Kidney (tissue), 14 donors: ENCODE results near the gene SYDE2. TPM values are rescaled to one million over a fixed set of nuclear protein-coding genes. Genes with fewer than 3 reads are reported as not detected.

ENCODE experiments used
- DNase-seq, 5 donors: peaks; one replicate each; pipeline ENCODE4 v3.0.0-alpha.2; 2013 to 2020
- FAIRE-seq: peaks from 2 replicates; lab custom pipeline; 2012; peaks lifted over from hg19 to GRCh38; lab: Jason Lieb, UNC
- H3K27ac ChIP-seq, 2 donors: one replicate each; pipeline ENCODE4 v1.7.0; 2013; ENCODE audit warnings: low read depth in 2 of 2, low read length in 2 of 2, inconsistent platforms in 1 of 2
- H3K27me3 ChIP-seq: one replicate; pipeline ENCODE4 v1.7.1; 2013; ENCODE audit warnings: low read length, inconsistent platforms; ENCODE audit not compliant: control insufficient read depth, insufficient read depth
- H3K36me3 ChIP-seq, 3 donors: one replicate each; pipeline versions ENCODE4 v1.7.0 to v1.7.1; 2013; ENCODE audit warnings: low read length in 3 of 3, control low read depth in 1 of 3, inconsistent platforms in 1 of 3; ENCODE audit not compliant: insufficient read depth in 3 of 3, control insufficient read depth in 2 of 3
- H3K4me1 ChIP-seq, 3 donors: one replicate each; pipeline versions ENCODE4 v1.7.0 to v1.7.1; 2013; ENCODE audit warnings: low read length in 3 of 3, inconsistent platforms in 1 of 3, low read depth in 1 of 3; ENCODE audit not compliant: control insufficient read depth in 2 of 3, insufficient read depth in 2 of 3
- H3K4me3 ChIP-seq, 3 donors: one replicate each; pipeline versions ENCODE4 v1.7.0 to v1.8.1; 2013; ENCODE audit warnings: low read length in 3 of 3, control low read depth in 1 of 3, inconsistent platforms in 1 of 3
- H3K9ac ChIP-seq, 3 donors: one replicate each; pipeline versions ENCODE4 v1.7.0 to v1.7.1; 2013; ENCODE audit warnings: low read length in 3 of 3, control low read depth in 1 of 3, inconsistent platforms in 1 of 3
- H3K9me3 ChIP-seq, 3 donors: one replicate each; pipeline versions ENCODE4 v1.7.0 to v1.7.1; 2013; ENCODE audit warnings: low read length in 3 of 3, control low read depth in 1 of 3, inconsistent platforms in 1 of 3; ENCODE audit not compliant: control insufficient read depth in 2 of 3, insufficient read depth in 1 of 3
- intact Hi-C: fragments of 100-400 bp; cut with DNase I; formaldehyde crosslinking; loops from one replicate; pipeline ENCODE4 v1.11.1; 2022
- polyA plus RNA-seq: library from polyadenylated mRNA; stranded (reverse); fragments of 350-450 nt; fragmentation: Illumina TruSeq; extraction: RNeasy Lipid Tissue Mini Kit (QIAGEN cat#74804); gene quantifications from one replicate; pipeline ENCODE4 v1.2.3, GENCODE V29; 2014; ENCODE audit warnings: low read depth, low replicate concordance; ENCODE audit not compliant: insufficient read depth
- total RNA-seq: library from RNA; stranded (reverse); fragmentation: NEBNext Ultra II Directional; extraction: Animal tissue kit (Norgen Biotek cat#: 25700); gene quantifications from one replicate; pipeline ENCODE4 v1.2.1, GENCODE V29; 2021
- TF ChIP-seq, protein P1 (sequence below): IDR thresholded peaks from 3 replicates; pipeline ENCODE4 v1.5.1; 2012; ENCODE audit warnings: mild to moderate bottlenecking, moderate library complexity, borderline replicate concordance; ENCODE audit not compliant: insufficient read depth; ENCODE audit errors: extremely low read depth
- donor health status: control.
- donor health status: control.
- donor health status: control.
- donor health status: control.
- donor health status: control.
- donor health status: DM: yes; HTN: yes; CAD: no.
- donor health status: Normal renal cell carcinoma (clear cell type).

Gene SYDE2
- total and polyA plus RNA-seq, 2 donors from 2014 or later: 1.3 to 7.0 TPM

DNA sequence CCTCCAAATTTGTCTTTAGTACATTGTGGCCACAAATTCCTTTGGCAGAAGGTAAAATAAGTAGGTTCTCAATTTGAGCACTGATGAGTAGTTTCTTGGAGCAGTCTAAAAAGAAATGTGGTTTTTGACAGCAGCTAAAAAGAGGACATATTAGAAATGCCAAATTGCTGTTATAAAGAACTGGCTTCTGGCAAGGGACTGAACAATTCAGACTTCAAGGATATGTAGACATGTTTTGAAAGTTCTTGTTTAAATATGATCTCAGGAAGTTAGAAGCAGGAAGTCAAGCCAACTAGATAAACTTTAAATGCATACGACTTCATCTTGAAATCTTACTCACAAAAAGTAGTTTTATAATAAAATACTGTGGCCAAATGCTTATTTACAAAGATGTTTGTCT, 39.8 kb upstream of the SYDE2 start:
- TF ChIP-seq, protein P1, sequence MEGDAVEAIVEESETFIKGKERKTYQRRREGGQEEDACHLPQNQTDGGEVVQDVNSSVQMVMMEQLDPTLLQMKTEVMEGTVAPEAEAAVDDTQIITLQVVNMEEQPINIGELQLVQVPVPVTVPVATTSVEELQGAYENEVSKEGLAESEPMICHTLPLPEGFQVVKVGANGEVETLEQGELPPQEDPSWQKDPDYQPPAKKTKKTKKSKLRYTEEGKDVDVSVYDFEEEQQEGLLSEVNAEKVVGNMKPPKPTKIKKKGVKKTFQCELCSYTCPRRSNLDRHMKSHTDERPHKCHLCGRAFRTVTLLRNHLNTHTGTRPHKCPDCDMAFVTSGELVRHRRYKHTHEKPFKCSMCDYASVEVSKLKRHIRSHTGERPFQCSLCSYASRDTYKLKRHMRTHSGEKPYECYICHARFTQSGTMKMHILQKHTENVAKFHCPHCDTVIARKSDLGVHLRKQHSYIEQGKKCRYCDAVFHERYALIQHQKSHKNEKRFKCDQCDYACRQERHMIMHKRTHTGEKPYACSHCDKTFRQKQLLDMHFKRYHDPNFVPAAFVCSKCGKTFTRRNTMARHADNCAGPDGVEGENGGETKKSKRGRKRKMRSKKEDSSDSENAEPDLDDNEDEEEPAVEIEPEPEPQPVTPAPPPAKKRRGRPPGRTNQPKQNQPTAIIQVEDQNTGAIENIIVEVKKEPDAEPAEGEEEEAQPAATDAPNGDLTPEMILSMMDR: no peak
- DNase-seq (peak in 1 of 5 donors; percentile 26), FAIRE-seq (no peak)
- no peaks in the 10 kb centered on the region for H3K9me3 ChIP-seq
- H3K27ac ChIP-seq: no peak overlapping the region
- H3K4me1 ChIP-seq: no peaks in the 10 kb centered on the region
- H3K9ac ChIP-seq: no peak overlapping the region
- no peaks in the 10 kb centered on the region for H3K27me3 ChIP-seq
- H3K4me3 ChIP-seq: no peak overlapping the region
- H3K36me3 ChIP-seq: no peaks in the 10 kb centered on the region
- intact Hi-C loops: no loop called here

DNA sequence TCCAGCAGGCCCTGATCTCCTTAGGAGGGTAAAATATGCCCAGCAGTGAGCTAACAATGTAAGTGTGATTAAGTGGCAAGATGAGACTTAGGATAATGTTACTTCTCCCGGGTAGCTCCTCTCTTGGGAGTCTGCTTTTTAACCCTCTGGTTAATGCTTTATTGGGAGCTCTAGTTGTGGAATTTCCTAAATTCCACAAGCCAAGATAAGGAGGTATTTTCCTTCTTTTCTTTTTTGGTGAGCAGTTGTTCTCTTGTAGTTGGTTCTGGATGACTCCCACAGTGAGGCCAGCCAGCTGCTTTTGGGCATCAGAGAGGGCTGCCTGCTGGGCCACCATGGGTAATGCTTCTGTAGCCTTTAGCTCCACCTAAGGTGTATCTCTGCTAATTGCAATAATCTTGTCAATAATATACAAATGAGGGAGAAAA, 39.4 kb upstream of the SYDE2 start:
- H3K27ac ChIP-seq: no peak overlapping the region
- no peaks in the 10 kb centered on the region for H3K36me3 ChIP-seq
- no peaks in the 10 kb centered on the region for H3K4me1 ChIP-seq
- DNase-seq: peak in 2 of 5 donors; percentile 30 to 37
- H3K9me3 ChIP-seq: no peaks in the 10 kb centered on the region
- intact Hi-C loops: no loop called here
- TF ChIP-seq, protein P1: peak; percentile 20
- H3K27me3 ChIP-seq: no peaks in the 10 kb centered on the region
- no peak for FAIRE-seq
- H3K9ac ChIP-seq: no peak overlapping the region
- H3K4me3 ChIP-seq: no peak overlapping the region

DNA sequence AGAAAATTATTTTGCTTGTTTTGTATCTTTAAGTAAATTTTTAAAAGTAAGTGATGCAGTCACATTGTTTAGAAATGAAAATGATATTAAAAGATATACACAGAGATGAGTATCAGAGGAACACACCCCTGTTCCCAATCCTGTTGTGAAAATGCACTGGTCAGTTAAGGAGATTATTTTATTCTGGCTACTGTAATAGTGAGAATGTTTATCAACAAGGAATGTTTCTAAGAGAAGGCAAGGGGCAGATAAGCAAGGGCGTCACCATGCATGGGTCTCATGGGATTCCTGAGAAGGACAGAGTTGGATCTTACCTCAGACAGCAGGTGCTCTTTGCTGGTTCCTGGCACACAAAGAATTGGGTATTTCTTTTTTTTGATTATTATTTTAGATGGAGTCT, 36.8 kb upstream of the SYDE2 start:
- H3K27ac ChIP-seq: no peak overlapping the region
- no peaks in the 10 kb centered on the region for H3K36me3 ChIP-seq
- H3K9me3 ChIP-seq: no peaks in the 10 kb centered on the region
- intact Hi-C loops: loop anchor here (10.0 kb wide), 2 partner anchors 123 to 273 kb away; no protein-coding TSS in a partner anchor
- DNase-seq (no peak), FAIRE-seq (no peak)
- no peaks in the 10 kb centered on the region for H3K4me1 ChIP-seq
- H3K27me3 ChIP-seq: no peaks in the 10 kb centered on the region
- no peak overlapping the region for H3K9ac ChIP-seq
- TF ChIP-seq, protein P1: no peak
- H3K4me3 ChIP-seq: no peak overlapping the region
